Nephron progenitor cell (in vitro differentiated cells): ENCODE results near the gene CLBA1.

Source experiments
- DNase-seq: peaks from one replicate; pipeline ENCODE4 v3.0.0; 2021
- H3K27ac Mint-ChIP-seq: 2 replicates; pipeline ENCODE4 v1.8.0; 2021; ENCODE audit warnings: mild to moderate bottlenecking, moderate library complexity, mixed read lengths
- H3K27me3 Mint-ChIP-seq: 2 replicates; pipeline ENCODE4 v1.8.0; 2021; ENCODE audit warnings: mild to moderate bottlenecking, low read depth, mixed read lengths; ENCODE audit not compliant: poor library complexity
- H3K36me3 Mint-ChIP-seq: 2 replicates; pipeline ENCODE4 v1.8.0; 2021; ENCODE audit warnings: low read depth, mixed read lengths
- H3K4me1 Mint-ChIP-seq: 2 replicates; pipeline ENCODE4 v1.8.0; 2021; ENCODE audit warnings: mixed read lengths
- H3K4me3 Mint-ChIP-seq: 2 replicates; pipeline ENCODE4 v1.8.0; 2021; ENCODE audit warnings: mild to moderate bottlenecking, moderate library complexity, mixed read lengths
- H3K9me3 Mint-ChIP-seq: 2 replicates; pipeline ENCODE4 v1.8.0; 2021; ENCODE audit warnings: mild to moderate bottlenecking, moderate library complexity, mixed read lengths
- TF ChIP-seq, protein P1 (sequence below): fragments of 200-600 bp; sonication (generic); IDR thresholded peaks from 2 replicates; pipeline ENCODE4 v1.5.0; 2021; ENCODE audit warnings: antibody characterized with exemption

Gene CLBA1

DNA sequence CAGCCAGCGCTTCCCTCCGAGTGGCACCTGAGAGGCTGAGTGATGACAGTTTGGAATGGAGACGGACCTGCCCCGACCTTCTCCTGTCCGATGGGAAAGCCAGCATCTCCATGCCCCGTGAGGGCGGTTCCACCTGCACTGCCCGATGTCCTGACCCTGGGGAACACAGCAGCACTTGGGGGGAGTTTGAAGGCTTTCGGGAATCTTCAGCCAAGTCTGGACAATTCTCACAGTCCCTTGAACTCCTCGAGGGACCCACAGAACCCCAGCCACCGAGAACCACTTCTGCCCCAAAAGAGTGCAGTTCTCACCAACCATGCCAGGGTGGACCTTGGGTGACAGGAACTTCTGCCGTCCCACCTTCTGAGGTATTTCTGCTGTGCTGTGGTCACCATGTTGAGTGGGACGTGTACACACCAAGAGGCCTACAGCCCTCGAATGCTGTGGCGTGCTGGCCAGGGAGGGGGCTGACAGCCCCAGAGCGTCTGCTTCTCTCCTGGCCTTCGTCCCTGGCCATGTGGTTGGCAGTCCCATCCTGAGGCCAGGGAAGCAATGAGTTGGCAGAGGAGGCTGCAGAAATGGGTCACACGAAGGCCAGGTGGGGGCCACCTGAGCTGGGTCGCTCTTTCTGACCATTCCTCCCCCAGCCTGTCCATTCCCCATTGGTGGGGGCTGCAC is 1.0 kb downstream of the CLBA1 start:
- Mint-ChIP-seq H3K9me3 (no peaks in the 10 kb centered on the region), H3K4me3 (peak overlapping the region; percentile 78), H3K36me3 (peaks cover 1% of the 10 kb centered on the region), H3K4me1 (peaks cover 24% of the 10 kb centered on the region), H3K27me3 (peaks cover 6% of the 10 kb centered on the region), H3K27ac (no peak overlapping the region)
- TF ChIP-seq, protein P1, sequence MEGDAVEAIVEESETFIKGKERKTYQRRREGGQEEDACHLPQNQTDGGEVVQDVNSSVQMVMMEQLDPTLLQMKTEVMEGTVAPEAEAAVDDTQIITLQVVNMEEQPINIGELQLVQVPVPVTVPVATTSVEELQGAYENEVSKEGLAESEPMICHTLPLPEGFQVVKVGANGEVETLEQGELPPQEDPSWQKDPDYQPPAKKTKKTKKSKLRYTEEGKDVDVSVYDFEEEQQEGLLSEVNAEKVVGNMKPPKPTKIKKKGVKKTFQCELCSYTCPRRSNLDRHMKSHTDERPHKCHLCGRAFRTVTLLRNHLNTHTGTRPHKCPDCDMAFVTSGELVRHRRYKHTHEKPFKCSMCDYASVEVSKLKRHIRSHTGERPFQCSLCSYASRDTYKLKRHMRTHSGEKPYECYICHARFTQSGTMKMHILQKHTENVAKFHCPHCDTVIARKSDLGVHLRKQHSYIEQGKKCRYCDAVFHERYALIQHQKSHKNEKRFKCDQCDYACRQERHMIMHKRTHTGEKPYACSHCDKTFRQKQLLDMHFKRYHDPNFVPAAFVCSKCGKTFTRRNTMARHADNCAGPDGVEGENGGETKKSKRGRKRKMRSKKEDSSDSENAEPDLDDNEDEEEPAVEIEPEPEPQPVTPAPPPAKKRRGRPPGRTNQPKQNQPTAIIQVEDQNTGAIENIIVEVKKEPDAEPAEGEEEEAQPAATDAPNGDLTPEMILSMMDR = no peak
- DNase-seq = no peak

DNA sequence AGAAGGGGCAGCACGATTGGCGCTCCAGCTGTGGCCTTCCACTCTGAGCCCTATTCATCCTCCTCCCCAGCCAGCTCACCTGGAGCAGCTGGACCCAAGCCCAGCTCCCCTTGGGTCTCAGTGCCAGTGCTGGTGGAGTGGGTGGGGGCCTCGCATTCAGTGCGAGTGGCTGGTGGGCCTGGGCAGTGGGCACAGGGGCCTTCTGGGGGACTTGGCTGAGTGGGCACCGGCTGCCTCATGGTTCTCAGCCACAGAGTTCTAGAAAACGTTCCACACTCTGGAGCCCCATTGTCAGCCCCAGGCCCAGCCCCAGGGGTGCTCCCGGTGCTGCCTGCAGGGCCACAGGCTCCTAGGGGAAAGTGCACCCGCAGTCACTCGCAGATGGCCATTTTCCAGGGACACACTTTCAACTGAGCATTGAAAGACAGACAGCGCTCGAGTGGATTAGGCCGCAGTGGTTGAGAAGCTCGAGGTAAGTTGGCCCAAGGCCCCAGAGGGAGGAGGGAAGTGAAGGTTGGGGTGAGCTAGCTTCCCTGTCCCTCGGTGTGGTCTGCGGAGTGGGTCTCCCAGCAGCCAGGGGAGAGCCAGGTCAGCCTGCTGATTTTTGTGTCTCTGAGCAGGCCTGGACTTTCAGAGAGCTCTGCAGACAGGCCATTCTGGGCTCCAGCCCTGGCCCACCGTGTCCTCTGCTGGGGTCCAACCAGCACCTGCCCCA is 3.8 kb downstream of the CLBA1 start:
- Mint-ChIP-seq H3K4me3 (no peak overlapping the region), H3K9me3 (no peaks in the 10 kb centered on the region), H3K4me1 (peaks cover 13% of the 10 kb centered on the region), H3K27ac (no peak overlapping the region), H3K27me3 (peaks cover 4% of the 10 kb centered on the region), H3K36me3 (peaks cover 26% of the 10 kb centered on the region)
- TF ChIP-seq, protein P1 = no peak
- DNase-seq = no peak

GRCh38 chr14:104989951-104990303 is 4.3 kb downstream of the CLBA1 start:
- Mint-ChIP-seq H3K9me3 (no peaks in the 10 kb centered on the region), H3K36me3 (peaks cover 26% of the 10 kb centered on the region)
- no peak for DNase-seq

GRCh38 chr14:104991896-104992230 is 6.3 kb downstream of the CLBA1 start:
- Mint-ChIP-seq H3K4me1 (peaks cover 6% of the 10 kb centered on the region), H3K9me3 (no peaks in the 10 kb centered on the region), H3K4me3 (no peak overlapping the region), H3K27ac (peak overlapping the region; percentile 88), H3K27me3 (peaks cover 4% of the 10 kb centered on the region), H3K36me3 (peaks cover 29% of the 10 kb centered on the region)
- no peak for DNase-seq
- TF ChIP-seq, protein P1 = no peak

More at GRCh38 chr14:104989951-104990303, 4.3 kb downstream of the CLBA1 start:
- no peak overlapping the region for H3K4me3 Mint-ChIP-seq
- H3K27ac Mint-ChIP-seq = peak overlapping the region; percentile 42
- peaks cover 4% of the 10 kb centered on the region for H3K27me3 Mint-ChIP-seq
- TF ChIP-seq, protein P1 = no peak
- peaks cover 11% of the 10 kb centered on the region for H3K4me1 Mint-ChIP-seq

DNA sequence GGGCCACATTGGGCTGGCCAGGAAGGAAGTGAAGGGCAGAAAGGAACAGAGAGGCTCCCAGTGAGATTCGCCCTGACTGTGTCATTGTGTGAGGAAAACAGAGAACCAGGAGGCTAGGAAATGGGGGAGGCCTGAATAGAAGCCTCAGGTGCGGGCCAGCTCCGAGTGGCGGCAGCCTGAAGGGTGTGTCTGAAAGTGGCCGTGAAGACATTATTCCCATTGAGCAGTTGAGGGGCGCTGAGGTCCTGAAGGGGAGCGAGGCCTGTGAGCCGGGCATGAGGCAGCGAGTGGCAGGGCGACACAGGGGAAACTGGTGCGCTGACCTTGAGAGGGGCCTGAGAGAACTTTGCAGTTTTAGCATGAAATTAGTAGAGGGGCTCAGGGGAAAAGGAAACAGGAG is 6.9 kb downstream of the CLBA1 start:
- Mint-ChIP-seq H3K36me3 (peaks cover 35% of the 10 kb centered on the region), H3K4me3 (no peak overlapping the region), H3K27ac (peak overlapping the region; percentile 89), H3K27me3 (peaks cover 4% of the 10 kb centered on the region), H3K4me1 (peaks cover under 1% of the 10 kb centered on the region), H3K9me3 (no peaks in the 10 kb centered on the region)
- TF ChIP-seq, protein P1 = no peak
- no peak for DNase-seq

DNA sequence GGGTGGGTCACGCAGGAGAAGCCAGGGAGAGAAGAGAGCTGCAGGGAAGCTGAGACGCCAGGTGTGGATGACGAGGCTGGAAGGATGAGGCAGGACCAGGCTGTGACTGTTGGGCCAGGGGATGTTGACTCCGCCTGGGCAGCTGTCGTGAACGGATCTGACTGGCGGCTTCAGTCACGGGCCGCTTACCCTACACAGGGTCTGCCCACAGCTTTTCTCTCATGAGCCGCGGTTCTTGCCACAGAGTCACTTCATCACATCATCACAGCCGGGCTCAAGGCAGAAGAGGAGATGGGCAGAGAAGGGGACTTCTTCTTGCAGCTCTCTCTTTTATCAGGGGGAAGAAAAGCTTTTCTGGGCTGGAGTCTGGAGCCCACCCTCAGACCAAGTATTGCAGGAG is 7.7 kb downstream of the CLBA1 start:
- no peak for DNase-seq
- Mint-ChIP-seq H3K36me3 (peaks cover 39% of the 10 kb centered on the region), H3K9me3 (no peaks in the 10 kb centered on the region), H3K4me3 (no peak overlapping the region), H3K27ac (peak overlapping the region; percentile 89), H3K27me3 (peaks cover 4% of the 10 kb centered on the region), H3K4me1 (no peaks in the 10 kb centered on the region)
- TF ChIP-seq, protein P1 = no peak
